DMS 273 treated with DMSO at 0.1 percent for 48 hours (cell line): ENCODE measurements around the gene RILPL1.
"Not testable (repeated sequence)": the region's sequence is repeated elsewhere in the genome, so short reads cannot be mapped to it uniquely, and the experiment has no call there.

Source experiments
- DNase-seq: peaks from one replicate; lab custom pipeline; 2025; lab: John Stamatoyannopoulos, UW

The RILPL1 gene

GRCh38 chr12:123463174-123463573 is 70.3 kb downstream of the RILPL1 start:
- DNase-seq, result not testable (repeated sequence)

- DNase-seq, result peak; percentile 56
These were observed 75.3 kb downstream of the RILPL1 start, which contains the start of gene SNRNP35 for GRCh38 chr12:123457980-123458779. Gene SNRNP35 (plus strand): TSS chr12:123458139. CDS start chr12:123465541, 7,402 bp downstream.

- no peak for DNase-seq
These were observed 80.4 kb downstream of the RILPL1 start for GRCh38 chr12:123453165-123453564.

GRCh38 chr12:123452276-123452550 is 81.3 kb downstream of the RILPL1 start:
- DNase-seq, result not testable (repeated sequence)

GRCh38 chr12:123450636-123451035 is 82.9 kb downstream of the RILPL1 start:
- no peak for DNase-seq

- DNase-seq, result no peak
These were observed 83.7 kb downstream of the RILPL1 start for GRCh38 chr12:123449856-123450255.

GRCh38 chr12:123449249-123449733 is 84.2 kb downstream of the RILPL1 start:
- no peak for DNase-seq

GRCh38 chr12:123446333-123446713 is 87.2 kb downstream of the RILPL1 start:
- no peak for DNase-seq

- DNase-seq, result no peak
These were observed 87.9 kb downstream of the RILPL1 start for GRCh38 chr12:123445388-123446332.

GRCh38 chr12:123444092-123445026 is 89.2 kb downstream of the RILPL1 start:
- DNase-seq, result no peak

GRCh38 chr12:123442774-123443173 is 90.7 kb downstream of the RILPL1 start:
- DNase-seq, result no peak

GRCh38 chr12:123441523-123442164 is 91.9 kb downstream of the RILPL1 start:
- DNase-seq, result no peak

- peak; percentile 11 for DNase-seq
These were observed 97.2 kb downstream of the RILPL1 start, which contains the start of gene RILPL2 for GRCh38 chr12:123436017-123436964. Gene RILPL2 (minus strand): TSS chr12:123436684. CDS start chr12:123436420, 264 bp downstream.

GRCh38 chr12:123435636-123436016 is 97.9 kb downstream of the RILPL1 start:
- DNase-seq, result no peak

- DNase-seq, result no peak
These were observed 99.9 kb downstream of the RILPL1 start for GRCh38 chr12:123433615-123434014.

GRCh38 chr12:123431951-123432817 is 101.3 kb downstream of the RILPL1 start:
- DNase-seq, result not testable (repeated sequence)

GRCh38 chr12:123429101-123429500 is 104.4 kb downstream of the RILPL1 start:
- DNase-seq, result not testable (repeated sequence)

GRCh38 chr12:123428591-123428990 is 104.9 kb downstream of the RILPL1 start:
- no peak for DNase-seq
